HS-5 (cell line): Measurements from ENCODE around the gene SNRPD3.

Experiments used
- DNase-seq: peaks from one replicate; pipeline ENCODE4 v3.0.0-alpha.2; 2012; ENCODE audit warnings: low read depth

Gene SNRPD3

DNA sequence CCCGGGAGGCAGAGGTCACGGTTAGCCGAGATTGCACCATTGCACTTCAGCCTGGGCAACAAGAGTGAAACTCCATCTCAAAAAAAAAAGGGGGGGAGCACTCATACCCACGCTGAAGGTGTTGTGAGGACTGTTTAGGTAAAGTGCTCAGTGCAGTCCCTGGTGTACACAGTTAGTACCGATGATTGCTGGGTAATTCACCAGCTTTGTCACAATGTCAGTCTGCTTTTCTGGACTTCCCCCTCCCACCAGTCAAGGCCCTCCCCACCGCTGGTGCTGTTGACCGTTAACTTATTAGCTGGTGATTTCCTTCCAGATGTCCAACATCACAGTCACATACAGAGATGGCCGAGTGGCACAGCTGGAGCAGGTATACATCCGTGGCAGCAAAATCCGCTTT is 11.9 kb downstream of the SNRPD3 start:
- no peak for DNase-seq

DNA sequence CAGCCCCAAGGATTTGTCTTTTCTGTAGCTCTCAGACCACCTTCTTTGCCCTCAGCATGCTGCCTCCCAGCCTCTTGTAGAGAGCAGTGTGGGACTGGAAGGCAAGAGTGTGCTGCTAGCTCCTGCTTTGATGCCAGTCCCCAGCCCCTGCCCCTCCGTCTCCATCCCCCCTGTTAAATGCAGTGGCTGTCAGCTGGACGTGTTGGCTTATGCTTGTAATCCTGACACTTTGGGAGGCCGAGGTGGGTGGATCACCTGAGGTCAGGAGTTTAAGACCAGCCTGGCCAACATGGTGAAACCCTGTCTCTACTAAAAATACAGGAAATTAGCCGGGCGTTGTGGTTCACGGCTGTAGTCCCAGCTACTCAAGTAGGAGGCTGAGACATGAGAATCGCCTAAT is 15.5 kb downstream of the SNRPD3 start:
- no peak for DNase-seq

DNA sequence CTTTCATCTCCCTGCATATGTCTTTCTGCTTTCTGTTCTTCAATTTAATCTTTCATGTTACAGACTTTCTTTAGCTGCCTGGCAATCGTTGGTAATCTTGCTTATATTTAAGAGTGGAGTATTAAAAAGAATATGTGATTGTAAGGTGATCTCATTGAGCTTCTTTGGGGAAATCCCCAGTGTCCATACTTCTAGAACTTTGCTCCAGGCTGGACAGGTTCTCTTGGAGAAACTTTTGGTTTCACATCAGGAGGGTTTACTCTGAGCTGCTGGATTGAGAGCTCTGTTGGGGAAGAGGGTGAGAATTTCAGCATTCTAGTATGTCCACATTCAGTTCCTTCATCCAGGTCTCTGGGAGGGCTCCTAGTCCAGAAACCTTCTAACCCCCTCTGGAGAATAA is 21.0 kb downstream of the SNRPD3 start:
- DNase-seq, result no peak

DNA sequence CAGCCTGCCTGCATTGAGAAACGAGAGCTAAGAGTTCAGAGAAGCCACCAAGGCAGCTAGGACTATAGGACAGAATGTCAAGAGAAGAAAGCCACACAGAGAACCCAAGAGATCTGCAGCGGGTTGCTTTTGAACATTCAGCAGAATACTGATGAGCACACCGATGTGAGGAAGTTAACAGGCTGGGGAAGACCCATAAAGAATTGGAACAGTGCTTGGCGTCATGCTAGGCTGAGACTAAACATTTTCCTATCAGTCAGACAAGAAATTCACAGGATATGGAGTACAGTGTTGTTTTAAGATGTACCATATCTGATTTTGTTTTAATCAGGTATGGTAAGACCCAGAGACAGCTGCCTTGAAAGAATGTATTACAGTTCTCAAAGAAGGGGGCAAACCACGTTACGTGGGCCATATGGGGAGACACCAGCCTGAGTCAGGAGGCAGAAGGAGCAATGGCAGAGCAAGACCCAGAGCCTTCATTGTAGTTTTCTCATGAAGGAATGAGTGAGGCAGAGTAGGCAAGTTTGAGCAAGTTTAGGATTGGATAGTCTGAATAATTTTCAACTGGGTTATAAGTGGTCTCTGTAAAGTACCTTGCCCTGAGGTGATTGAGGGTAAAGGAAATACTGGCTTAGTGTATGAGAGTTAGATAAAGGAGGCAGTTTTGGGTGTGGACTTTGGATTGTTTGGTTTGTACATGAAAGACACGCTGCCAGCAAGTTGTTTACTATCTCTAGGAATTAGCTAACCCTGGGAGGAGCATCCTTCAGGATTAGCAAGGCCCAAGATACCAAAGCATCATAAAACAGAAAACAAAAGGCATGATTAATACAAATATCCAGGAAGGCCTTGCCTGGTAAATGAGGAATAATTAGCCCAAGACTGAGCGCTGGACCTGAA is 22.8 kb downstream of the SNRPD3 start:
- no peak for DNase-seq

DNA sequence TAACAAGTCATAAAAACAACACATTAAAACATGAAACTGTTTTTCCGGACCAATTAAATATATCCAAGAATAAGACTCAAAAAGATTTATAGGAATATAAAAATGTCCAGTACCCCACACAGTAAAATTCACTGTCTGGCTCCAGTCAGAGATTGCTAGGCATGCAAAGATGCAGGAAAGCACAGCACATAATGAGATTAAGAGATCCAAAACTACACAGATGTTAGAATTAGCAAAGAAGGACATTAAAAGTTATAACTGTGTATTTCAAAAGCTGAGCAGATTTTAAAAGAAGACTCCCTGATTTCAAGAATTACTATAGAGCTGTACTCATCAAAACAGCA is 23.4 kb downstream of the SNRPD3 start:
- DNase-seq, result no peak

DNA sequence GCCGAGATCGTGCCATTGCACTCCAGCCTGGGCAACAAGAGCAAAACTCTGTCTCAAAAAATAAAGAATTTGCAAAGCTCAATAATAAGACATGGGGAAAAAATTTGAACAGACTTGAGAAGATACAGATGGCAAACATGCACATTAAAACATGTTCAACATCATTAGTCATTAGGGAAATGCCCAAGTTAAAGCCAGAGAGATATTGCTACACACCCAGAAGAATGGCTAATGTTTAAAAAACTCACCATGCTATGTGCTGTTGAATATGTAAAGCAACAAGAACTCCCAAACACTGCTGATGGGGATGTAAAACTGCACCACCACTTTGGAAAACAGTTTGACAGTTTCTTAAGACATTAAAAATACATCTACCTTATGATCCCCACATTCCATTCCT is 24.5 kb downstream of the SNRPD3 start:
- DNase-seq, result peak; percentile 78

DNA sequence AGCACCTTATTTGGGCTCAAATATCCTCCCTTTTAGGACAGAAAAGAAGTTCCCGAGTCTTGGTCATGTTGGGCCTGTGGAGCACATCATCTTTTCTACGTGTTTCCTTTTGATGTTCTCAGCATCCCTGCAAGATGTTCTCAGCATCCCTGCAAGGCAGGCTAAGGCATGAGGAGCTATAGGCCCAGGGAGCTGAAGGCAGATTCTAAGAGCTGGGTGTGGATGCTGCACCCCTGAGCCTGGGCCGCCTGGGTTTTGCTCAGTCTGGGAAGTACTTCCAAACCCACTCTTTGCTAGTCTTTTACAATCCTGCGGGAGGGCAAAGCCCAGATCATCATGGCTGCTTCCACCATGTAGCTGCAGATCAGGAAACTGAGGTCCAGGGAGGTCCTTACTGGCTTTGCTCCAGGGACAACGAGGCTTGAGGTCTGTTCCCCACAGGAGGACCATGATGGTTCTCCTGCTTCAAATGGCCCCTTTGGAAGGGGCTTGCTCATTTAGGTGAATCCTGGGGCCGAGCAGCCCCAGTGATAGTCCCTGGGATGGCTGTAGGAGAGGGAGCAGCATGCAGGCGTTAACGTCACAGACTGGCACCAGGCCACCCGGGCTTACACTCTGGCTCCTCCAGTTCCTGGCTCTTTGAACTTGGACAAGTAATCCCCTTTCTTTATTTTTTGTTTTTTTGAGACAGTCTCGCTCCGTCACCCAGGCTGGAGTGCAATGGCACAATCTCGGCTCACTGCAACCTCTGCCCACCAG is 26.4 kb downstream of the SNRPD3 start:
- no peak for DNase-seq

DNA sequence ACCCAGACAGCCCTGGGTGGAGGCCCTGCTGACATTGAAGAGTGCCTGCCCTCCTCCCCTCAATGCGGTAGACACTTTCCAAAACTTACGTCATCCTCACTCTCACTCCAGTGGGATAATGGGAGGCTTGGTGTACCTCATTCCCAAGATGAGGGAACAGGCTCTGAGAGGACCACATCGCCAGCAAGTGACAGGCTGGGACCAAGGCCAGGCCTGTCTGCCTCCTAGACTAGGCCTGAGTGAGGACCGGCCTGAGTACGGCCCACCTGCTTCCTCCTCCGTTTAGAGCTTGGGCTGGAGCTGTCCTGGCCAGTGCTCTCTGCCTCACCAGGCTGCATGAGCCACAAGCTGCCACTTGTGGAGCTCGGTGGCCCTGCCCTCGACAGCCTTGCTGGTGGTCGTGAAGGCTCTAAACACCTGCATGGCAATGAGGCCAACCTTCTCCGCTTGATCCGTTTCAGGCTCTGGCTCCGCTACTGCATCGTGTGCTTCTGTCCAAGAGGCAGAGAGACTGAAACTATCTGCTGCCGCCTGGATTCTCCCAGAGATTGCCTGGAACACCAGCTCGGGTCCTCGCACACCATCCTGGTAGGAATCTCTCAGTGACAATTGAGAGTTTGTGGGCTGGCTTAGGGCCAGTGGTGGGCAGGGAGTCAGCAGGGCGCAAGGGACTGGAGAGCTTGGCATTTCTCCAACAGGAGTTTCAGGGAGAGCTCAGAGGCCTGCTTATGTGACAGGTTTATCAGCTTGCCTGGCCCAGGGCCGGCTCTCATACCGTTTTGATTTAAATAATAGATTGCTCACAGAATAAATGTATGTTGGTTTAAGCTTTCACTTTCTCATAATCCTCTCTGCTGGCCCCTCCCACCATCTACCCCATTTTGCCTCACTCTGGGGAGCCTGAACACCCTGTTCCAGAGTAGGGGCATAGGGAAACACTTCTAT is 27.7 kb downstream of the SNRPD3 start:
- DNase-seq, result no peak

DNA sequence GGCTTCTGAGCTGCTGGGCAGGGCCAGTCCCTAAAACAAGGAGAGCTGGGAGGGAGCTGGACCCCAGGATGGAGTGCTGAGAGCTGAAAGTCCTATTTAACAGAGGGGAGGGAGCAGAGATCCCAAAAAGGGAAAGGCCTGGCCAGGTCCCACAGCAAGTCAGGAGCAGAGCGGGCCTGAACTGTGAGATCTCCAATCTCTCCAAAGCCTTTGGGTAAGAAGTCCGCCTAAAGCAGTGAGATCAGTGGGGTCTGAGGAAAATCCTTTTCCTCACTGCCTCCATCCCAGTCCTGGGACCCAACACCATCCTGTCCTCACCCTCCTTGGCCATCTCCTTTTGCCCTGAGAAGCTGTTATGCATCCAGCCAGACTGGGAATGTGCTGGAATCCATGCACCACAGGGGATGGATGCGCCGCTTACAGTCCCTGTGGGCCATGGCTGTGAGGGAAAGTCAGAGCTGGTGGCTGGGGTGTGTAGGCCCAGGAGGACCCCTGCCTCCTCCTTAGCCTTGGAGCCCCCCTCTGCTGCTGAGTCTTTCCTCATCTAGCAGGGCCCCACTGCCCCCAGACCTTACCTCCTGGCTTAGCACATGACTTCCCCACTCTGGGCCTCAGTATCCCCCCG is 28.5 kb downstream of the SNRPD3 start:
- DNase-seq, result no peak

DNA sequence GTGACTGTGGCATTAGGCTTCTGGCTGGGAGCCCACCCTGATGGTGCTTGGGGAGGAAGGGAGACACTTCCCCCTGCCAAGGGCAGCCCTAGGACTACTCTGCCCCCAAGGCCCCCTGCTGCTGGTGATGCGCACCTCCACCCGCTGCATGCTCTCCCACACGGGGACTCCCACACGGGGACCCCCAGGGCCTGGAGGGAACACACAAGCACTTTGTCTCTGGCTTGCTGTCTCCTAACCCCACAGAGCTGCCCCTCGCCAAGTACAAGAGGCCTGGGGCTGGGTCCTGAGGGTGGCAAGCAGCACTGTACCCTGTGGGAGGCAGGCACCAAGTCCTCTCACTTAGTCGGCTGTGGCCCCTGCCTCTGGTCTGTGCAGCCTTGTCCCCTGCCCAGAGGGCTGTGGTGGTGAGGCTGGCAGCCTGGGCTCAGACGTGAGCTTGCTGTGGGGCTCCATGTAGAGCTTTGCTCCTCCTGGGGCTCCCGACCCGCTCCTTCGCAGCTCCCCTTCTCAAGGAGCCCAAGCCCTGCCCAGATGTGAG is 29.1 kb downstream of the SNRPD3 start:
- no peak for DNase-seq

DNA sequence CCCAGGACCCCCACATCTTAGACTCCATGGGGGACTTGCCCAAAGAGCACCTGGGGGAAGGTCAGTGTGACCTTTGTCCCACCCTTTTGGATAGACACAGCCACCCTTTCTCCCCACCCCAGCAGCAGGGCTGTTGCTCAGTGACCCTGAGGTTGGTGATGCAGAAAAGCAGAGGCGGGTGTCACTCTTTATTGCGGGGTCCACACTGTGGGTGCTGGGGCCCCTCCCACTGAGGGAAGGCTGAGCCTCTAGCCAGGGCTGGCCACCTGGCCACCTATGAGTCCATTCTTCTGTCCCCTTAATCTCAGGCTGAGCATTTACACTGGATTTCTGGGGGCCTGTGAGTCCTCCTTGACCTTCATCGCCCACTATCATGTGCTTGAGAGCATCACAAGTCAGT is 29.7 kb downstream of the SNRPD3 start:
- DNase-seq, result no peak

DNA sequence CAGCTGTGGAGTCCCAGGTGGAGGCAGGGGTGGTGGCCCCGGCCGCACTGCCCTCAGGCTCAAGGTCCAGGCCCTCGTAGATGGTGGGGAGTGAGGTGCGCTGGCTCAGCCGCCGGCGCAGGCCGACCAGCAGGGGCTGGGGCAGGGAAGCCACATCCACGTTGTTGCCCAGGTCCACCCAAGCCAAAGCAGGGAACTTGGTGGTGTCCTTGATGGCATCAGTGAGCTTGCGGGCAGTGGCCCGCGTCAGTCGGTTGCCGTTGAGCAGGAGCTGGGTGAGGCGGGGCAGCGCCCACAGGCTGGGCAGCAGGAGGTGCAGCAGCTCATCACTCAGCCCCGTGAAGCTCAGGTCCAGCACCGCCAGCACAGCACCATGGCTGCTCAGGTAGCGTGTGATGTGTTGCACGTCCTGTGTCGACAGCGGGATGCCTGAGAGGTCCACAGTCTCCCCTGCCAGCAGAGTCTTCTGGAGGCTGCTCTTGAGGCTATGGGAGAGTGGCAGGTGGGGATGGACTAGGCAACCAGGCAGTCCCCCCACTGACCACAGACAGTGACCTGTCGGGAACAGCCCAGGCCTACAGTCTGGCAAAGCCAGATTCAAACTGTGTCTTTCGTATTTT is 30.2 kb downstream of the SNRPD3 start:
- DNase-seq, result no peak

DNA sequence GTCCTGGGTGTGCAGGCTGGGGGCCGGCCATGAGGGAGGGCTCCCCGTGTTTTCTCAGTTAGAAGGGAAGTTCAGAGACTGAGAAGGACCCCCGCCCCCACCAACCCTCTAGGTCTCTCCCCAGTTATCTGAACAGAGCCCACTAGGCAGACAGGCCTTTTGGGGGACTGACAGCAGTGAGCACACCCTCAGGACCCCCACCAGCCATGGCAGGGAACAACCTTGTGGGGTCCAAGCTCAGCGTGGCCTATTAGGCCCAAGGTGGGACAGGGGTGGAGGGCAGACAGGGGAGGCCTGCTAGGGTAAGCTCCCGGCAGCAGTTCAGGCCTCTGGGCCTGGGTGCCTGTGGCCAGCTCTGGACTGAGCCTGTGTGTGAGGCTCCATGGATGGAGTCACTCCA is 31.5 kb downstream of the SNRPD3 start:
- no peak for DNase-seq

DNA sequence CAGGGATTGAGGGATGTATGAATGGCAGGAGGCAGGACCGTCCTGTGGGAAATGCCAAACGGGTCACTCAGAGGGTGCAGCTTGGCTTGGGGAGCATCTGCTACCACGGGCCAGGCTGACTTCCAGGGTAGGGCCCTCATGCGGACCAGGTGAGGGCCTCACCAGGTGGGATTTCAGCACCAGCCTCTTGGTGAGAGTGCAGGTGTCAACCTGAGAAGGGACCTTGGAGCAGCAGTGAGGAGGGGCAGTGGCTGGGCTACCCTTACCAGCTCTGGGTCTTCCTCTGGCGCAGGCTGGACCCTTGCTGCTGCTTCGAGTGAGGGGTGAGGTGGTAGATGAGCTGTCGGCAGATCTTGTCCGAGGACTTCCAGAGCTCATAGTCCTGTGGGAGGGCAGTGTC is 32.1 kb downstream of the SNRPD3 start:
- no peak for DNase-seq

DNA sequence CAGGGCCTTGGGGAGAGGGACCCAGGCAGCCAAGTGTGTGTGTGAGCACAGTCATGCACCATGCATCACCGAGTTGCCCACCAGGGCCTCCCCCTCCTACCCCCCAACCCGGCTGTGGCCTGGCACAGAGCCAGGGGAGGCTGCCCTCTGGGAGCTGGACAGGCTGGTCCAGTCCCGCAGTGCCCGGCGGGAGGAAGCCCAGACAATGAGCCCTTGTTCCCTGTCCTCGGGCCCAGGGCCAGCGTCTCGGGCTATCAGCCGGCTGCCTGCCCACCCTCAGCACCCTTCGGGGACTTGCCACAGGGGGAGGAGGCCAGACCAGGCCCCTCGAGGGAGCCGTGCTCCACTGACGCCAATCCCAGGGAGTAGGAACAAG is 32.6 kb downstream of the SNRPD3 start:
- no peak for DNase-seq

DNA sequence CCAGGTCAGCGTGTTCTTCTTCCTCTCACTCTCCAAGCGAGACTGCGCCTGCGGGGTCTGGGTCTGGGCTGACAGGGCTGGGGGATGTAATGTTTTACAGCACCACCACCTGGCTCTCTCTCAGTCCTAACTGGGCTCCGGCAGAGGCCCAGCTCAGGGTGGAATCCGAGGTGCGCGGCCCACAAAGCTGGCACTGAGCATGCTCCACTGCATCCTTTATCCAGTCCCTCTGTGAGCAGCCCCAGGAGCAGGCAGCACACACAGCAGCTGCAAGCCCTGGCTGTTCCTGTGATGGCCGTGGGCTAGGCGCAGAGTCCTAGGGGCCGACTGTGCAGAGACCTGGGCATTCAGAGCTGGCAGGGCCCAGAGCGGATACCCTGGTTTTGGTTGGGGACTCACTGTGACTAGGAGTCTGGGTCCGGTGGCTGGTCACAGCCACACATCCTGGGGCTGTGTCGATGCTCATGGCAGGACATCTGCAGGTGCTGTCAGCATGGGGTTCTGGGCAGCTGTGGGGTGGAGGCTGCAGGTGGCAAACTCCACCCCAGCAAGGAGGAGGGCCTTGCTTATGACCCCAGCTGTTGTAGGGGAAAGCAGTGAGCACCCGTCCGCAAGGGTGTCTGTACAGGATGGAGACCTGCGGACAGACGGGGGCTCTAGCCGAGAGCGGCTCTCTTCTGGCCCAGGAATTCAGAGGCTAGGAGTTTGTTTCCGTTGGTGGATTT is 33.1 kb downstream of the SNRPD3 start:
- no peak for DNase-seq

DNA sequence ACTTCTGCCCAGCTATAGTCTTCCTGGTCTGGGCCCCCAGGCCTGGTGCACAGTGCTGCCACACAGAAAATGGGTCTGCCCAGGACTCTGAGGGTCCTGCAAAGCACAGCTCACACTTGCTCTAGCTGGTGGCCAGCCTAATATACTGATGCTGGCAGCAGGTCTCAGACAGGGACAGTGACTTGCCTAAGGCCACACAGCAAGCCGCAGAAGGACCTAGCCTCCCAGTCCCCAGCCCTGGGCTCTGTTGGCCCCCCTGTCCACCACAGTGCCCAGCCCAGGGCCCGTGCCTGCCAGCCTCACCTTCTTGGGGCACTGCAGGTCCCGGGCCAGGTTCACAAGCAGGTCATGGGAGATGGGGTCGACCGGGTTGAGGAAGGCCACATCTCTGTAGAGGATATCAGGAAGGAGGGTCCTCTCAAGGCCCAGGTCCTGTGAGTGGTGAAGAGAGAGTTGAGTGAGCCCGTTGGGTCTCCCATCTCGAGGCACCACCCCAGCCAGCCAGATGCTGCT is 33.8 kb downstream of the SNRPD3 start:
- no peak for DNase-seq

DNA sequence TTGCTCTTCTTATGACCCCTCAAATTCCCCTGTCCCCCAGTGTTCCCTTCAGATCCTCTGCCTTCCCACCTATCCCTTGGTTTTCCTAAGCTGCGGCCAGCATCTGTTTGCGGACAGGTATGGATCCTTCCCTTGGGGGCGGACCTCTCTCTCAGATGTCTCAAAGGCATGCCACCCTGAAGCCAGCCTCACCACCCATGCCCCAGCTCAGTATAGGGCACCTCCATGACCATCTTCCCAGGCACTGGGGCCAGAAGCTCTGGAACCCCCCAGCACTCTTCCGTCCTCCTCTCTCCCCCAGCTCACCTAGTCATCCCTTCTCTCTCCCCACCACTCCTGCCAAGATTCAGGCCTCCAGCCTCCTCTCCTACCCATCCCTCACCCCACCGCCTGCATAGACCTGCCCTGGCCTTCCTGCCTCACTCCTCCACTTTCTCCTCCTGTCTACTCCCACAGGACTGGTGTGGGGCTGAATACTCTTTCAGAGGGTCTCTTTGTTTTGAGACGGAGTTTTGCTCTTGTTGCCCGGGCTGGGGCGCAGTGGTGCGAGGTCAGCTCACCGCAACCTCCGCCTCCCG is 34.9 kb downstream of the SNRPD3 start:
- DNase-seq, result no peak

DNA sequence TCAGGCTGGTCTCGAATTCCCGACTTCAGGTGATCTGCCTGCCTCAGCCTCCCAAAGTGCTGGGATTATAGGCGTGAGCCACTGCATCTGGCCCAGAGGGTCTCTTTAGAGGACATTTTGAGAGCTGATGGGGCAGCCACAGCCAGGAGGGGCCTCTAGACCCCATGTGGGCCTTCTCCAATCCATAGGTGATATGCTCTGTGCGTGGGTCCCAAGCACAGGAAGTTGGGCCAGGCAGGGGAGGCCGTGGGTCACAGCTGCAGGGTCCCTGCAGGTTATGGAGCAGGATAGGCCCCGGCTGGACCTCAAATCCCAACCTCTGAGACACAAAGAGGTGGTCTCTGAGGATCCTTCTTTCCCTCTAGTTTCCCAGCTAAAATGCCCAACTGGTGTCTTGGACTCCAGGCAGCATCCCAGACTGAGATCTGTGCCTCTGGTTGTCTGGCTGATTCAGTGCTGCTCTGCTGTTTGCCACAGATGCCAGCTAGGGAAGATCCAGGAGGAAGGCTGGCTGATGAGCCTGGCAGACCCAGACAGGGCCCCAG is 35.6 kb downstream of the SNRPD3 start:
- DNase-seq, result no peak
